A673 (cell line): ENCODE measurements around the gene SPARCL1. TPM values are rescaled to one million over a fixed set of nuclear protein-coding genes. Genes with fewer than 3 reads are reported as not detected.

Source experiments
- BruUV-seq: library from RNA; stranded (reverse); fragments of 400-500 nt; replicated peaks from 2 replicates; lab custom pipeline; 2021; lab: Mats Ljungman, UMichigan
- CTCF ChIA-PET: fragments of 300-600 bp; sonication (Branson Sonifier 250); formaldehyde crosslinking; loops from one replicate; lab custom pipeline; 2022; ENCODE audit warnings: antibody characterized with exemption; lab: Charles Lee
- POLR2A ChIA-PET: fragments of 300-600 bp; sonication (Branson Sonifier 250); formaldehyde crosslinking; loops from one replicate; lab custom pipeline; 2022; ENCODE audit warnings: antibody characterized with exemption; ENCODE audit not compliant: low non-redundant PET; lab: Charles Lee
- DNase-seq: peaks from one replicate; pipeline ENCODE4 v3.0.0-alpha.2; 2015; ENCODE audit warnings: low spot score
- H3K27ac ChIP-seq: fragments of 200-600 bp; sonication (generic); 2 replicates; pipeline ENCODE4 v1.5.1; 2016; ENCODE audit warnings: mixed run types, low read depth, mild to moderate bottlenecking, mixed read lengths, antibody characterized with exemption, low read length; ENCODE audit not compliant: poor library complexity, severe bottlenecking
- H3K27me3 ChIP-seq: fragments of 200-600 bp; sonication (generic); replicated peaks from 2 replicates; pipeline ENCODE4 v1.6.1; 2017; ENCODE audit warnings: mixed run types, low read depth, mild to moderate bottlenecking, mixed read lengths, antibody characterized with exemption, low read length; ENCODE audit not compliant: insufficient read depth, poor library complexity
- H3K36me3 ChIP-seq: fragments of 200-600 bp; sonication (generic); 2 replicates; pipeline ENCODE4 v1.6.1; 2016; ENCODE audit warnings: mixed run types, mild to moderate bottlenecking, mixed read lengths, antibody characterized with exemption, low read length; ENCODE audit not compliant: insufficient read depth, poor library complexity, severe bottlenecking
- H3K4me1 ChIP-seq: fragments of 200-600 bp; sonication (generic); 2 replicates; pipeline ENCODE4 v1.6.1; 2017; ENCODE audit warnings: mixed run types, mild to moderate bottlenecking, mixed read lengths, antibody characterized with exemption, low read length; ENCODE audit not compliant: insufficient read depth, poor library complexity, severe bottlenecking
- H3K4me3 ChIP-seq: fragments of 200-600 bp; sonication (generic); 2 replicates; pipeline ENCODE4 v1.5.1; 2016; ENCODE audit warnings: low read depth, mixed run types, mild to moderate bottlenecking, mixed read lengths, low read length; ENCODE audit not compliant: poor library complexity, severe bottlenecking
- H3K9me3 ChIP-seq: fragments of 200-600 bp; sonication (generic); 2 replicates; pipeline ENCODE4 v1.6.1; 2016; ENCODE audit warnings: mixed run types, low read depth, mild to moderate bottlenecking, mixed read lengths, antibody characterized with exemption, low read length; ENCODE audit not compliant: poor library complexity, severe bottlenecking
- EZH2 ChIP-seq: fragments of 200-600 bp; sonication (generic); IDR thresholded peaks from 2 replicates; pipeline ENCODE4 v1.6.1; 2017; ENCODE audit warnings: borderline replicate concordance, low read depth, mild to moderate bottlenecking, mixed read lengths, antibody characterized with exemption, low read length; ENCODE audit not compliant: poor library complexity, severe bottlenecking
- intact Hi-C: fragments of 100-400 bp; cut with micrococcal nuclease; formaldehyde crosslinking; loops from one replicate; pipeline ENCODE4 v1.10.0; 2022; ENCODE audit not compliant: unreplicated experiment
- total RNA-seq: library from RNA; stranded (reverse); gene quantifications from 2 replicates; pipeline ENCODE4 v1.2.3, GENCODE V29; 2021
- TF ChIP-seq, protein P1 (sequence below): fragments of 300-800, 200-600 bp; sonication (generic); conservative IDR thresholded peaks from 2 replicates; pipeline ENCODE4 v1.5.1; 2017; ENCODE audit warnings: low read depth, mild to moderate bottlenecking, antibody characterized with exemption, low read length, moderate library complexity, mixed read lengths

SPARCL1 gene
- total RNA-seq, 1 experiment from 2014 or later: 1.1 TPM

DNA sequence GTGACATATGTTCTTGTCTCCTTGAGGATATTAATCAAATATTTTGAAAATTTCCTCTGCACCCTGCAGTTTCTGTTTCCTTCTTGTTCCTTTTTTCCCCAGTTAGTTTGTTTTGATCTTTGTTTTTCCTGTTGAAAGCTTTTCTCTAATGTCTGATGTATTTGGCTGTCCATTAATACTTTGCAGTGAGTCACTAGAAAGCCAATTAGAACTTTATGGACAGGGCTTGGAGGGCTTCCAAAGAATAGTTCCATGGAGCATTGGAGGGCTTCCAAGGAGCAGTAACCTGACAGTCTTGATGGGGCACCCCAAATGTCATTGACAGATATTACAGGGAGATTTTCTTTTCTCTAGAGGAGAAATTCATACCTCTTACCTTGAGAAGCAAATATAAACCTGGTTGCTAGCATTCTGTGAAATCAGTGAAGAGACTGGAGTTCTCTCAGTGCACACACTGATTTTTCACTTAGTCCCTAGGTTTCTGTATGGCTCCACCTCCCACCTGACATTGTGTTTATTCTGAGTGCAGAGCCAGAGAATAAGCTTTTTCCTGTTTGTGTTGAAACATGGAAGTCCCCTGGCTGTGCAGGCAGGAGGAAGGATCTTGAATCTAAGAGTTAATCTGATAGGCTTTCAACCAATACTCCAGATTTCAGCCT lies 26.5 kb downstream of the SPARCL1 start:
- ChIA-PET CTCF (interaction anchor here (0.6 kb wide), 1 partner anchor 335 kb away, joined by 3 read pairs; no protein-coding TSS in a partner anchor), POLR2A (no interaction called here)
- Histone ChIP-seq H3K27ac (no peak overlapping the region), H3K4me1 (peaks cover 26% of the 10 kb centered on the region), H3K9me3 (no peaks in the 10 kb centered on the region), H3K27me3 (no peaks in the 10 kb centered on the region), H3K4me3 (no peak overlapping the region), H3K36me3 (no peaks in the 10 kb centered on the region)
- peak; percentile 69 for DNase-seq
- TF ChIP-seq, protein P1, sequence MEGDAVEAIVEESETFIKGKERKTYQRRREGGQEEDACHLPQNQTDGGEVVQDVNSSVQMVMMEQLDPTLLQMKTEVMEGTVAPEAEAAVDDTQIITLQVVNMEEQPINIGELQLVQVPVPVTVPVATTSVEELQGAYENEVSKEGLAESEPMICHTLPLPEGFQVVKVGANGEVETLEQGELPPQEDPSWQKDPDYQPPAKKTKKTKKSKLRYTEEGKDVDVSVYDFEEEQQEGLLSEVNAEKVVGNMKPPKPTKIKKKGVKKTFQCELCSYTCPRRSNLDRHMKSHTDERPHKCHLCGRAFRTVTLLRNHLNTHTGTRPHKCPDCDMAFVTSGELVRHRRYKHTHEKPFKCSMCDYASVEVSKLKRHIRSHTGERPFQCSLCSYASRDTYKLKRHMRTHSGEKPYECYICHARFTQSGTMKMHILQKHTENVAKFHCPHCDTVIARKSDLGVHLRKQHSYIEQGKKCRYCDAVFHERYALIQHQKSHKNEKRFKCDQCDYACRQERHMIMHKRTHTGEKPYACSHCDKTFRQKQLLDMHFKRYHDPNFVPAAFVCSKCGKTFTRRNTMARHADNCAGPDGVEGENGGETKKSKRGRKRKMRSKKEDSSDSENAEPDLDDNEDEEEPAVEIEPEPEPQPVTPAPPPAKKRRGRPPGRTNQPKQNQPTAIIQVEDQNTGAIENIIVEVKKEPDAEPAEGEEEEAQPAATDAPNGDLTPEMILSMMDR: no peak
- BruUV-seq: no TSS peak
- intact Hi-C loops: no loop called here

DNA sequence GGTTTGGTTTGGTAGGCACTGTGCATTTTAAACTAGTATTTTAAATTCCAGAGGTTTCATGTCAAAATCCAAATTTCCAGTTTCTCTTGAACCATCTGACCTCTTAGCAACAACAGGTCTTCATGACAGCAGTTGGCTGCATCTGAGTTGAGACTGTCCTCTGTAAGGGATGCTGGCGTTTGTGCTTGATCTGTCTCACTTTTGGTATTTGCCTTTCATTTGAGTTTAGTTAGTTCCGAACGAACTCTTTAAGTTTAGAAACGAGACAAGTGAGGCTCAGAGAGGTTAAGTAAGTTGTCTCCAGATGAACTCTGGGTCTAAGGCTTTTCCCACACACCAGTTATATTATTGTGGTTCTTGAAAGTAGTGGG lies 29.1 kb downstream of the SPARCL1 start:
- H3K36me3 ChIP-seq: no peaks in the 10 kb centered on the region
- no peaks in the 10 kb centered on the region for H3K9me3 ChIP-seq
- BruUV-seq: no TSS peak
- POLR2A ChIA-PET: no interaction called here
- no peak for DNase-seq
- no peak overlapping the region for H3K4me3 ChIP-seq
- peaks cover 30% of the 10 kb centered on the region for H3K4me1 ChIP-seq
- intact Hi-C loops: no loop called here
- H3K27me3 ChIP-seq: no peaks in the 10 kb centered on the region
- H3K27ac ChIP-seq: no peak overlapping the region
- TF ChIP-seq EZH2: no peak
- TF ChIP-seq, protein P1: no peak
- CTCF ChIA-PET: no interaction called here

DNA sequence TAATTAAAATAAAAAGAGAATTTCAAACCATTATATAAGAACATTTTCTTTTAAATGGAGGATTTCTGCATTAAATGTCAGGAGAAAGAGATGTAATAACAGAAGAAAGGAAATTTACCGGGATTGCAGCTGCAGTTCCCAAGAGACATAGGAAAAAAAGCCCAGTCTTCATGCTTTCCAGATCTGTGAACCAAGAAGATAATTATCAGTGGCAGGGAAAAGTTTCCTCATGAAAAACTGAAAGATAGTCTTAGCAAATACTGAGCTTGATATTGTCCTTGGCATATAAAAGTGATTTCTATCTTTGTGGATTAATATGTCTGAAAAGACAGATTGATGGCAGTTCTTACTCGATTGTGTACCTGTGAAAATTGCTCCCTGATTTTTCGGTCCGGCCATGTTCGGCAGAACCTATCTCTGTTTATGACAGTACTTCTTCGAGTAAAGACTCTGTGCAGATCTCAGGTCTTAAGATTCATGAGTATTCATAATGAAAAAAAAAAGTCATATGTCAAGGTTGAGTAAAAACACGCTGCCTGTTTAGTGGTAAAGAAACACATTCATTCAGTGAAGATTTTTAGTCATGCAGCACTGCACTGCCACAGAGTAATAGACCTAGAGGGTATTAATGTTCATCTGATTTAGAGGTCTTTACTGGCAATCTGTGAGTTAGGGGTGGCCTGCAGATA lies 29.6 kb downstream of the SPARCL1 start:
- H3K36me3 ChIP-seq: no peaks in the 10 kb centered on the region
- no peak overlapping the region for H3K4me3 ChIP-seq
- TF ChIP-seq, protein P1: no peak
- no peak for TF ChIP-seq EZH2
- peaks cover 30% of the 10 kb centered on the region for H3K4me1 ChIP-seq
- intact Hi-C loops: no loop called here
- ChIA-PET POLR2A (no interaction called here), CTCF (no interaction called here)
- no peak overlapping the region for H3K27ac ChIP-seq
- DNase-seq: no peak
- no peaks in the 10 kb centered on the region for H3K9me3 ChIP-seq
- no peaks in the 10 kb centered on the region for H3K27me3 ChIP-seq
- BruUV-seq: no TSS peak
